K562 (cell line): ENCODE data around the gene FMNL2.

Experiments used
- ARNT ChIP-seq, 2 experiments: fragments of 450-650 bp; IDR thresholded peaks; 2 replicates each; pipeline ENCODE4 v1.6.1; 2016; ENCODE audit warnings: mild to moderate bottlenecking in 1 of 2
- EGR1 ChIP-seq: fragments of 450-650 bp; conservative IDR thresholded peaks from 2 replicates; pipeline ENCODE4 v1.6.1; 2017; ENCODE audit warnings: mild to moderate bottlenecking
- HDAC1 ChIP-seq, 2 experiments: fragments of 450-650 bp; IDR thresholded peaks; 2 replicates each; pipeline ENCODE4 v1.6.1; 2016 to 2017; ENCODE audit warnings: inconsistent platforms in 1 of 2, mild to moderate bottlenecking in 1 of 2, moderate library complexity in 1 of 2
- MAZ ChIP-seq, 2 experiments: fragments of 450-650 bp in 1 of 2; sonication (generic) in 1 of 2; formaldehyde crosslinking; IDR thresholded peaks in 1 of 2; conservative IDR thresholded peaks in 1 of 2; 2 replicates each; pipeline versions ENCODE4 v1.4.0 to v1.5.0; 2020; ENCODE audit warnings: mild to moderate bottlenecking in 1 of 2, missing genetic modification reagents in 1 of 2
- MYC ChIP-seq, 2 experiments: fragments of 250-450 bp in 1 of 2; sonication (Bioruptor Pico) in 1 of 2; IDR thresholded peaks; 2 replicates each; pipeline versions ENCODE4 v1.5.1 to v1.6.1; 2012 to 2021; ENCODE audit warnings: low read depth in 2 of 2, borderline replicate concordance in 1 of 2, improper control_type of control experiment in 1 of 2, low read length in 1 of 2, mild to moderate bottlenecking in 1 of 2, moderate library complexity in 1 of 2
- PRPF4 ChIP-seq: fragments of 200-400 bp; formaldehyde crosslinking; IDR thresholded peaks from one replicate; pipeline ENCODE4 v1.6.1; 2017; ENCODE audit warnings: low read length, low read depth, mild to moderate bottlenecking; ENCODE audit not compliant: insufficient read depth, poor library complexity, severe bottlenecking
- RCOR1 ChIP-seq, 2 experiments: IDR thresholded peaks; 2 replicates each; pipeline ENCODE4 v1.6.1; 2012; ENCODE audit warnings: low read depth in 2 of 2, low read length in 2 of 2, borderline replicate concordance in 1 of 2, improper control_type of control experiment in 1 of 2
- TF ChIP-seq, protein P1 (sequence below), 2 experiments: IDR thresholded peaks; 2 replicates each; pipeline ENCODE4 v1.6.1; 2012; ENCODE audit warnings: improper control_type of control experiment in 2 of 2, low read depth in 2 of 2, low read length in 2 of 2, borderline replicate concordance in 1 of 2
- TF ChIP-seq, protein P2 (sequence below), 2 experiments: fragments of 450-650 bp; IDR thresholded peaks; 2 replicates each; pipeline ENCODE4 v1.6.1; 2016; ENCODE audit warnings: mild to moderate bottlenecking in 2 of 2, borderline replicate concordance in 1 of 2, low read depth in 1 of 2, moderate library complexity in 1 of 2
- TF ChIP-seq, protein P3 (sequence below): sonication (generic); formaldehyde crosslinking; IDR thresholded peaks from 2 replicates; pipeline ENCODE4 v1.8.0; 2023; ENCODE audit warnings: mild to moderate bottlenecking, missing genetic modification reagents

DNA sequence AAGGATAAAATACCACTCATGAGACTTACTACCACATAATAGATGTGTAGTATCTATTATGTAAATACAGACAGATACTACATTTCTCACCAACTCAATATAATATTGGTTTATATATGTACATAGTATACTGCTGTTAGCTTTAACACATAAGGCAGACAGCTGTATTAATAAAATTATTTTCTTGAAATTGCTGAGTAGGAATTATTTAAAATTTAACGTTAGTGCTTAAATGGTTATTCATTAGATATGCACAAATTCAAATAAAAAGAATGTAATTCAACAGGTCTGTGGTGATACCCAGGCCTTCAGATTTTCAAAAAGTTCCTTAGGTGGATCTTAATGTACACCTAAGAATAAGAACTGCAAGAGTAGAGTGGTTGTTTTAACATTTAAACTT, 323.2 kb downstream of the FMNL2 start:
- TF ChIP-seq MAZ (CRISPR knock-in tag; conservative IDR thresholded peaks at IDR 0.05 in 1 of 2, IDR thresholded peaks at IDR 0.05 in 1 of 2) (no peak), PRPF4 (no peak), RCOR1 (IDR thresholded peaks at IDR 0.05; ENCODE audit: borderline replicate concordance in 1 of 2, low read depth in 2 of 2, low read length in 2 of 2) (no peak), MYC (IDR thresholded peaks at IDR 0.05; ENCODE audit: low read depth, low read length) (no peak), MYC (CRISPR knock-in tag; IDR thresholded peaks at IDR 0.05; ENCODE audit: borderline replicate concordance, low read depth) (no peak), HDAC1 (IDR thresholded peaks at IDR 0.05) (no peak), EGR1 (no peak), ARNT (IDR thresholded peaks at IDR 0.05) (no peak)
- TF ChIP-seq, protein P1, sequence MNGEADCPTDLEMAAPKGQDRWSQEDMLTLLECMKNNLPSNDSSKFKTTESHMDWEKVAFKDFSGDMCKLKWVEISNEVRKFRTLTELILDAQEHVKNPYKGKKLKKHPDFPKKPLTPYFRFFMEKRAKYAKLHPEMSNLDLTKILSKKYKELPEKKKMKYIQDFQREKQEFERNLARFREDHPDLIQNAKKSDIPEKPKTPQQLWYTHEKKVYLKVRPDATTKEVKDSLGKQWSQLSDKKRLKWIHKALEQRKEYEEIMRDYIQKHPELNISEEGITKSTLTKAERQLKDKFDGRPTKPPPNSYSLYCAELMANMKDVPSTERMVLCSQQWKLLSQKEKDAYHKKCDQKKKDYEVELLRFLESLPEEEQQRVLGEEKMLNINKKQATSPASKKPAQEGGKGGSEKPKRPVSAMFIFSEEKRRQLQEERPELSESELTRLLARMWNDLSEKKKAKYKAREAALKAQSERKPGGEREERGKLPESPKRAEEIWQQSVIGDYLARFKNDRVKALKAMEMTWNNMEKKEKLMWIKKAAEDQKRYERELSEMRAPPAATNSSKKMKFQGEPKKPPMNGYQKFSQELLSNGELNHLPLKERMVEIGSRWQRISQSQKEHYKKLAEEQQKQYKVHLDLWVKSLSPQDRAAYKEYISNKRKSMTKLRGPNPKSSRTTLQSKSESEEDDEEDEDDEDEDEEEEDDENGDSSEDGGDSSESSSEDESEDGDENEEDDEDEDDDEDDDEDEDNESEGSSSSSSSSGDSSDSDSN (IDR thresholded peaks at IDR 0.05; ENCODE audit: borderline replicate concordance in 1 of 2, low read depth in 2 of 2, low read length in 2 of 2): no peak
- TF ChIP-seq, protein P2, sequence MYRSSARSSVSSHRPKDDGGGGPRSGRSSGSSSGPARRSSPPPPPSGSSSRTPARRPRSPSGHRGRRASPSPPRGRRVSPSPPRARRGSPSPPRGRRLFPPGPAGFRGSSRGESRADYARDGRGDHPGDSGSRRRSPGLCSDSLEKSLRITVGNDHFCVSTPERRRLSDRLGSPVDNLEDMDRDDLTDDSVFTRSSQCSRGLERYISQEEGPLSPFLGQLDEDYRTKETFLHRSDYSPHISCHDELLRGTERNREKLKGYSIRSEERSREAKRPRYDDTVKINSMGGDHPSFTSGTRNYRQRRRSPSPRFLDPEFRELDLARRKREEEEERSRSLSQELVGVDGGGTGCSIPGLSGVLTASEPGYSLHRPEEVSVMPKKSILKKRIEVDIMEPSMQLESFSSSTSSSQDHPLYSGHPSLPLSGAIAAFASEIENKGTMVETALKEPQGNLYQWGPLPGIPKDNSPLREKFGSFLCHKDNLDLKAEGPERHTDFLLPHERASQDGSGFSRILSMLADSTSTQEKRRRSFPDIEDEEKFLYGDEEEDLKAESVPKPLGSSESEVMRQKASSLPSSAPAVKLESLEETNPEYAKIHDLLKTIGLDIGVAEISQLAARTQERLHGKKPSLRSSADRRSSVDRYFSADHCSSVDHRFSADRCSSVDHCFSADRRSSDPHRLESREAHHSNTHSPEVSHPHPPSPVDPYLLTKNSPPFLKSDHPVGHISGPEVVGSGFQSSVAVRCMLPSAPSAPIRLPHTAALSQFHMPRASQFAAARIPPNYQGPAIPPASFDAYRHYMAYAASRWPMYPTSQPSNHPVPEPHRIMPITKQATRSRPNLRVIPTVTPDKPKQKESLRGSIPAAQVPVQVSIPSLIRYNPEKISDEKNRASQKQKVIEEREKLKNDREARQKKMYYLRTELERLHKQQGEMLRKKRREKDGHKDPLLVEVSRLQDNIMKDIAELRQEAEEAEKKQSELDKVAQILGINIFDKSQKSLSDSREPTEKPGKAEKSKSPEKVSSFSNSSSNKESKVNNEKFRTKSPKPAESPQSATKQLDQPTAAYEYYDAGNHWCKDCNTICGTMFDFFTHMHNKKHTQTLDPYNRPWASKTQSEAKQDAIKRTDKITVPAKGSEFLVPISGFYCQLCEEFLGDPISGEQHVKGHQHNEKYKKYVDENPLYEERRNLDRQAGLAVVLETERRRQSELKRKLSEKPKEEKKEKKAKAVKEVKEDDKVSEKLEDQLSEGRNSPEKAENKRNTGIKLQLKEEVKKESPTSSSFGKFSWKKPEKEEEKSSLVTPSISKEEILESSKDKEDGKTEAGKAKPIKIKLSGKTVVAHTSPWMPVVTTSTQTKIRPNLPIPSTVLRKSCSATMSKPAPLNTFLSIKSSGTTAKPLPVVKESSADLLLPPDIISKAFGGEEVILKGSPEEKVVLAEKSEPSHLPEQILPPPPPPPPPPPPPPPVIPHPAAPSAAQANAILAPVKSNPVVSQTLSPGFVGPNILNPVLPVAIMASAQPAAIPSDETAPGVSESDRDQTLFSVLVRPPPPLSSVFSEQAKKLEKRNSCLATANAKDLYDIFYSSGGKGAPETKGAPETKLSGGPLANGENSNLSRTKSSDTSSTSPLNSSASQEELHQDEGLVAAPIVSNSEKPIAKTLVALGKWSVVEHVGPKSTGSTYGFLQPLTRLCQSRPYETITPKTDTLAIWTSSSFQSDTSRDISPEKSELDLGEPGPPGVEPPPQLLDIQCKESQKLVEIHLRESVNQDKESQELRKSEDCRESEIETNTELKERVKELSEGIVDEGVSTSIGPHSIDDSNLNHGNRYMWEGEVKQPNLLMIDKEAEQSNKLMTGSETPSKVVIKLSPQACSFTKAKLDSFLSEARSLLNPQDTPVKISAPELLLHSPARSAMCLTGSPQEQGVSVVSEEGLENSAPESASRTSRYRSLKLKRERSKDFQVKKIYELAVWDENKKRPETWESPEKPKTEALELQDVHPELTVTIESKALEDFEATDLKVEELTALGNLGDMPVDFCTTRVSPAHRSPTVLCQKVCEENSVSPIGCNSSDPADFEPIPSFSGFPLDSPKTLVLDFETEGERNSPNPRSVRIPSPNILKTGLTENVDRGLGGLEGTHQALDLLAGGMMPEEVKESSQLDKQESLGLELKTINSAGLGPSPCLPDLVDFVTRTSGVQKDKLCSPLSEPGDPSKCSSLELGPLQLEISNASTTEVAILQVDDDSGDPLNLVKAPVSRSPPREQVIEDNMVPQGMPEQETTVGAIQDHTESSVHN (IDR thresholded peaks at IDR 0.05; ENCODE audit: borderline replicate concordance in 1 of 2, low read depth in 1 of 2): no peak
- TF ChIP-seq, protein P3, sequence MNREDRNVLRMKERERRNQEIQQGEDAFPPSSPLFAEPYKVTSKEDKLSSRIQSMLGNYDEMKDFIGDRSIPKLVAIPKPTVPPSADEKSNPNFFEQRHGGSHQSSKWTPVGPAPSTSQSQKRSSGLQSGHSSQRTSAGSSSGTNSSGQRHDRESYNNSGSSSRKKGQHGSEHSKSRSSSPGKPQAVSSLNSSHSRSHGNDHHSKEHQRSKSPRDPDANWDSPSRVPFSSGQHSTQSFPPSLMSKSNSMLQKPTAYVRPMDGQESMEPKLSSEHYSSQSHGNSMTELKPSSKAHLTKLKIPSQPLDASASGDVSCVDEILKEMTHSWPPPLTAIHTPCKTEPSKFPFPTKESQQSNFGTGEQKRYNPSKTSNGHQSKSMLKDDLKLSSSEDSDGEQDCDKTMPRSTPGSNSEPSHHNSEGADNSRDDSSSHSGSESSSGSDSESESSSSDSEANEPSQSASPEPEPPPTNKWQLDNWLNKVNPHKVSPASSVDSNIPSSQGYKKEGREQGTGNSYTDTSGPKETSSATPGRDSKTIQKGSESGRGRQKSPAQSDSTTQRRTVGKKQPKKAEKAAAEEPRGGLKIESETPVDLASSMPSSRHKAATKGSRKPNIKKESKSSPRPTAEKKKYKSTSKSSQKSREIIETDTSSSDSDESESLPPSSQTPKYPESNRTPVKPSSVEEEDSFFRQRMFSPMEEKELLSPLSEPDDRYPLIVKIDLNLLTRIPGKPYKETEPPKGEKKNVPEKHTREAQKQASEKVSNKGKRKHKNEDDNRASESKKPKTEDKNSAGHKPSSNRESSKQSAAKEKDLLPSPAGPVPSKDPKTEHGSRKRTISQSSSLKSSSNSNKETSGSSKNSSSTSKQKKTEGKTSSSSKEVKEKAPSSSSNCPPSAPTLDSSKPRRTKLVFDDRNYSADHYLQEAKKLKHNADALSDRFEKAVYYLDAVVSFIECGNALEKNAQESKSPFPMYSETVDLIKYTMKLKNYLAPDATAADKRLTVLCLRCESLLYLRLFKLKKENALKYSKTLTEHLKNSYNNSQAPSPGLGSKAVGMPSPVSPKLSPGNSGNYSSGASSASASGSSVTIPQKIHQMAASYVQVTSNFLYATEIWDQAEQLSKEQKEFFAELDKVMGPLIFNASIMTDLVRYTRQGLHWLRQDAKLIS: no peak
